Activated CD8-positive, alpha-beta T cell treated with anti-CD3 and anti-CD28 coated beads for 36 hours (primary cell): ENCODE data around the gene MTX1. TPM values are rescaled to one million over a fixed set of nuclear protein-coding genes. Genes with fewer than 3 reads are reported as not detected.

Experiments
- ATAC-seq: fragments of 200-7000 bp; cut with Tn5 transposase; one replicate; pipeline ENCODE4 v1.10.0; 2021; ENCODE audit warnings: mild to moderate bottlenecking, moderate library complexity
- CTCF ChIA-PET: fragments of 350-600 bp; sonication (Branson Sonifier 250); formaldehyde crosslinking; loops from one replicate; lab custom pipeline; 2021; ENCODE audit warnings: antibody characterized with exemption; lab: Charles Lee
- POLR2A ChIA-PET: fragments of 350-600 bp; sonication (Branson Sonifier 250); formaldehyde crosslinking; loops from one replicate; lab custom pipeline; 2021; ENCODE audit warnings: antibody characterized with exemption; lab: Charles Lee
- DNase-seq: peaks from one replicate; pipeline ENCODE4 v3.0.0-alpha.2; 2020
- H3K27ac Mint-ChIP-seq: one replicate; pipeline ENCODE4 v1.8.0; 2021; ENCODE audit warnings: mild to moderate bottlenecking, mixed read lengths
- H3K27me3 Mint-ChIP-seq: one replicate; pipeline ENCODE4 v1.8.0; 2021; ENCODE audit warnings: mixed read lengths
- H3K36me3 Mint-ChIP-seq: one replicate; pipeline ENCODE4 v1.8.0; 2021; ENCODE audit warnings: low read depth, mixed read lengths
- H3K4me1 Mint-ChIP-seq: one replicate; pipeline ENCODE4 v1.8.0; 2021; ENCODE audit warnings: low read depth, mixed read lengths
- H3K4me3 Mint-ChIP-seq: one replicate; pipeline ENCODE4 v1.8.0; 2021; ENCODE audit warnings: mild to moderate bottlenecking, moderate library complexity, mixed read lengths
- H3K9me3 Mint-ChIP-seq: one replicate; pipeline ENCODE4 v1.8.0; 2021; ENCODE audit warnings: mixed read lengths
- intact Hi-C: fragments of 100-400 bp; cut with micrococcal nuclease; formaldehyde crosslinking; loops from one replicate; pipeline ENCODE4 v1.10.0; 2022
- total RNA-seq, 2 experiments: library from RNA; stranded (reverse); gene quantifications; one replicate each; pipeline ENCODE4 v1.2.3, GENCODE V29; 2021
- TF ChIP-seq, protein P1 (sequence below): fragments of 200-600 bp; IDR thresholded peaks from one replicate; pipeline ENCODE4 v1.8.0; 2022; ENCODE audit warnings: antibody characterized with exemption, mild to moderate bottlenecking

Gene MTX1
- total RNA-seq, 2 experiments from 2014 or later, result 59.2 to 61.0 TPM

DNA sequence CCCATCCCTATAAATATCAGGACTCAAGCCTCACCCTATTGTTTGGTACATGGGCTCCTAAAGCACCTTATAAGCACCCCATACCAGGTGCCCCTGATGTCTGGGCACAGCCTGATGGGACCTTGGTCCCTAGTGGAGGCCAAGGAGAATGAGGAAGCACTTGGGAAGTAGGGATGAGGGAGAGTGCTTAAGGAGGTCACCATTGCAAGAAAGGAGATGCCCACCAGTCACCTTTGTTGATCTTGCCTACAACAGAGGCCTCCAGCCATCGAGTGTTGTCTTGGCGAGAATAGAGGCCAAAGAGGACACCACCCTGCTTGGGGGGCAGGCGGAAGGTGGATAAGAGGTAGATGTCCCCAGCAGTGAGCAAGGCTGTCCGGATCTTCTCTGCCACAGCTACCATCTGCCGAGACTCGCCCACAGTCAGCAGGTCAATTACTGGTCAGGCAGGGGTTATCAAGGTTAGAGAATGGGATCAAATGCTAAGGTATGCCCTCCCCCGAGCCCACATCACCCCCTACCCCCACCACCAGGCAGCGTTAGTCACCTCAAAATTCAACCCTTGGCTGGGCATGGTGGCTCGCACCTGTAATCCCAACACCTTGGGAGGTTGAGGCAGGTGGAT, 2.4 kb upstream of the MTX1 start:
- DNase-seq, result no peak
- ChIA-PET CTCF (interaction anchor here (1.2 to 7.4 kb wide), 9 partner anchors 11 to 143 kb away, joined by 3 to 61 read pairs (median 14); partner anchors contain the start of genes EFNA4, KRTCAP2 and TRIM46), POLR2A (interaction anchor here (0.7 to 3.8 kb wide), 2 partner anchors 11 to 31 kb away, joined by 3 to 52 read pairs; no protein-coding TSS in a partner anchor)
- Mint-ChIP-seq H3K4me3 (no peak overlapping the region), H3K27ac (no peak overlapping the region), H3K9me3 (no peaks in the 10 kb centered on the region), H3K36me3 (no peaks in the 10 kb centered on the region), H3K27me3 (no peaks in the 10 kb centered on the region), H3K4me1 (peaks cover 29% of the 10 kb centered on the region)
- intact Hi-C loops, result loop anchor here (5.0 kb wide), 1 partner anchor 36 kb away; a partner anchor contains a TSS
- ATAC-seq, result no peak
- TF ChIP-seq, protein P1, sequence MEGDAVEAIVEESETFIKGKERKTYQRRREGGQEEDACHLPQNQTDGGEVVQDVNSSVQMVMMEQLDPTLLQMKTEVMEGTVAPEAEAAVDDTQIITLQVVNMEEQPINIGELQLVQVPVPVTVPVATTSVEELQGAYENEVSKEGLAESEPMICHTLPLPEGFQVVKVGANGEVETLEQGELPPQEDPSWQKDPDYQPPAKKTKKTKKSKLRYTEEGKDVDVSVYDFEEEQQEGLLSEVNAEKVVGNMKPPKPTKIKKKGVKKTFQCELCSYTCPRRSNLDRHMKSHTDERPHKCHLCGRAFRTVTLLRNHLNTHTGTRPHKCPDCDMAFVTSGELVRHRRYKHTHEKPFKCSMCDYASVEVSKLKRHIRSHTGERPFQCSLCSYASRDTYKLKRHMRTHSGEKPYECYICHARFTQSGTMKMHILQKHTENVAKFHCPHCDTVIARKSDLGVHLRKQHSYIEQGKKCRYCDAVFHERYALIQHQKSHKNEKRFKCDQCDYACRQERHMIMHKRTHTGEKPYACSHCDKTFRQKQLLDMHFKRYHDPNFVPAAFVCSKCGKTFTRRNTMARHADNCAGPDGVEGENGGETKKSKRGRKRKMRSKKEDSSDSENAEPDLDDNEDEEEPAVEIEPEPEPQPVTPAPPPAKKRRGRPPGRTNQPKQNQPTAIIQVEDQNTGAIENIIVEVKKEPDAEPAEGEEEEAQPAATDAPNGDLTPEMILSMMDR, result no peak

DNA sequence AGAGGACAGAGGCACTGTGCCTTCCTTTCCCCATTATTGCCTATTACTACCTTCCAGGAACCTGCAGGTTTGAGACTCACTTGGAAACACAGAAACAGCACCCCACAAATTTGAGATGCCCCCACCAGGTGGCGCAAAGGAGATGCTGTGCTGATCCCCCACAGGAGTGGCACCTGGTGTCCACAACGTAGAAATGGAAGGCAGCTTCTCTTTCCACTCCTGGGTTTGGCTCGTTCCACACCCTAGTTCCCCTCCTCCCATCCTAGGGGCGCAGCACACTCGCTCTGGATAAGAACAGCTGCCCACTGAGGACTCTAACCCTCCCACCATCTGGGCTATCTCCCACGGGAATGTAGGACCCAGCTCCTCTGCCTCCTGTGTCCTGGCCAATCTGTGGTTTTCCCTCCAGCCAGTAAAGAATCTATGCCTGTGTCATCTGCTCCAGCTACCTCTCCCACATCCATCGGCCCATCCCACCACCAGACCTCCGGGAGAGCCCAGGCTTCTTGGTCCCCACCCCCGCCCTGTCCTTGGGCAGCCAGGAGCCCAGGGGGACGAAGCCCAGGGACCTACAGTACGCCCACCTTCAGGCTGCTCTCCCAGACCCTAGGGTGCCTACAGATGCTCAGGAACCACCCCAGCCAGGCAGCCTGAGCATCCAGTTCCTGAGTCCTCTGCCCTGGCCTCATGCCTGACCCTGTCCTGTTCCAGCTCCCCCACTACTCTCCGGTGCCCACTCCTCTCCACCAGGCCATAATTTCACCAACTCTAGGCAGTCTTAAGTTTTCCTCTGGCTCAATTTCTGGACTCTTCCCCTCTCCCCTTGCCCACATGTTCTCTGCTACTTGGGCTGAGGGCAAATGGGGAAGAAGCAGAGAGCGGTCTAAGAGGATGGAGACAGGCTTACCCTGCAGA, 1.3 kb upstream of the MTX1 start:
- H3K9me3 Mint-ChIP-seq, result no peaks in the 10 kb centered on the region
- DNase-seq, result peak; percentile 96
- TF ChIP-seq, protein P1, result peak; percentile 88
- peak; percentile 60 for ATAC-seq
- H3K4me3 Mint-ChIP-seq, result peak overlapping the region; percentile 35
- no peaks in the 10 kb centered on the region for H3K27me3 Mint-ChIP-seq
- ChIA-PET POLR2A (interaction anchor here (0.9 to 3.8 kb wide), 9 partner anchors 12 to 115 kb away, joined by 3 to 52 read pairs (median 5); partner anchors contain the start of genes CLK2 and KRTCAP2), CTCF (interaction anchor here (0.7 to 7.4 kb wide), 30 partner anchors 12 to 914 kb away, joined by 3 to 61 read pairs (median 4); partner anchors contain the start of genes CLK2, EFNA4, ENTREP3 and FDPS)
- peak overlapping the region; percentile 55 for H3K27ac Mint-ChIP-seq
- H3K4me1 Mint-ChIP-seq, result peaks cover 29% of the 10 kb centered on the region
- H3K36me3 Mint-ChIP-seq, result peaks cover 2% of the 10 kb centered on the region
- intact Hi-C loops, result loop anchor here (5.0 kb wide), 1 partner anchor 35 kb away; a partner anchor contains a TSS

DNA sequence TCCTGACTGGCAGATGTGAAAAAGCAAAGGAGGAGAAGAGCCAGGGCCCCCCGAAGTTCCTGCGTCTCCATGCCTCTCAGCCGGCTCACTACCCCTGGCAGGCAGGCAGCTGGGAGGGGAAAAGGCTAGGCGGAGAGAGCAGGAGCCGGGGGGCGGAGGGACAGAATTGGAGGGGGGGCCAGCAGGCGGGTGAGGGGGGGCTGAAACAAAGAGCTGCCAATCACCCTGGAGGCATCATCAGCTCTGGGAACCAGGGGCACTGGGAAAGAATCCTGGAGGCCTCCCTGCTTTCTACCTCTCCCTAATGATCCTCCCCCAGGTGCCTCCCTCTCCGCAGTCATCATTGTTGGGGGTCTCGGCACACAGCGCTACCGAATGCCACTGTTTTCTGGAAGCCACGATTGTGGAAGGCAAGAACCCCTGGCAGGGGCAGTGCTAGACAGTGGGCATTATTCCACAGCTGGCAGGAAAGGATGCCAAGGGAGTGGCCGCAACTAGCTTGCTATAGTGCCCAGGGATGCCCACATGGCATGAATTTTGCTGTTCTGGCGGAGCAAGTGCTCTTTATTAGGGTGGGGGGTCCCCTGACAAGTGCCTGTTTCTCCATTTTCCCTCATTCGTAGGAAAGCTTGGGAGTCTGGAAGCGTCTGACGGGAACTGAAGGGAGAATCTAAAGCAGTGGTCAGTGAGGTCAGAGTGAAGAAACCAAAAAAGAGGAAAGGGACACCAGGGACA, 522 bp upstream of the MTX1 start, which contains the start of gene THBS3:
Gene THBS3 (minus strand): TSS at position 92 of the 735 bp plus-strand sequence. CDS start 21 bp downstream, at position 71.
- Mint-ChIP-seq H3K9me3 (no peaks in the 10 kb centered on the region), H3K36me3 (peaks cover 2% of the 10 kb centered on the region), H3K4me3 (peak within 1 kb of the TSS; percentile 92), H3K27me3 (no peaks in the 10 kb centered on the region), H3K27ac (peak within 1 kb of the TSS; percentile 89), H3K4me1 (peaks cover 29% of the 10 kb centered on the region)
- intact Hi-C loops, result loop anchor here (2.0 to 5.0 kb wide), 2 partner anchors 19 to 34 kb away; a partner anchor contains a TSS
- ChIA-PET CTCF (interaction anchor here (0.8 to 7.4 kb wide), 15 partner anchors 13 to 913 kb away, joined by 3 to 61 read pairs (median 10); partner anchors contain the start of genes FDPS, KRTCAP2, SCAMP3 and TRIM46), POLR2A (interaction anchor here (0.9 to 3.8 kb wide), 9 partner anchors 11 to 114 kb away, joined by 3 to 52 read pairs (median 5); partner anchors contain the start of genes CLK2 and KRTCAP2)
- TF ChIP-seq, protein P1, result no peak
- no peak for ATAC-seq
- DNase-seq, result no peak

DNA sequence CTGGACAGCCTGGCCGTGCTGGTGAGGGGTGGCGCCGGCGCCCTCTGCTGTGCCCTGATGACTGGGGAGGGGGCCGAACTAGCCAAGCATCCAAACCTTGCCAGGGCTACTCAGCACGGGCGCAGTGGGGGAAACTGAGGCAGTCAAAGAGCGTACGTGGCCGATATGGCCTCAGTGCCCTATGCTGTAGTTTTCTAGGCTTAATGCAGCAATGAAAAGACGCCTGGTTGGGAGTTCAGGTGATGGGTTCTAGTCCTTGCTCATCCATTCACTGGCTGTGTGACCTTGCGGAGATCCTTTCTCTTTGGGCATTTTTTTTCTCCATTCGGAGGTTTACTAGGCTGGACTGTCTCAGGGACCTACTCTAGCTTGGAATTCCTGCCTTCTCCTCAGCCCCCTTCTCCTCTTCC, 822 bp downstream of the MTX1 start:
- DNase-seq (no peak), ATAC-seq (no peak)
- TF ChIP-seq, protein P1, result no peak
- ChIA-PET POLR2A (interaction anchor here (1.2 to 3.8 kb wide), 8 partner anchors 10 to 52 kb away, joined by 3 to 52 read pairs (median 6); a partner anchor contains a TSS), CTCF (interaction anchor here (1.0 to 7.4 kb wide), 6 partner anchors 14 to 124 kb away, joined by 3 to 61 read pairs (median 10); partner anchors contain the start of gene KRTCAP2)
- H3K36me3 Mint-ChIP-seq, result peaks cover 2% of the 10 kb centered on the region
- H3K4me3 Mint-ChIP-seq, result peak overlapping the region; percentile 92
- intact Hi-C loops, result loop anchor here (2.0 to 5.0 kb wide), 2 partner anchors 17 to 33 kb away; a partner anchor contains a TSS
- peak overlapping the region; percentile 89 for H3K27ac Mint-ChIP-seq
- H3K9me3 Mint-ChIP-seq, result no peaks in the 10 kb centered on the region
- H3K27me3 Mint-ChIP-seq, result no peaks in the 10 kb centered on the region
- peaks cover 29% of the 10 kb centered on the region for H3K4me1 Mint-ChIP-seq
